K562 (cell line): ENCODE results near the gene OR10G8. TPM values are rescaled to one million over a fixed set of nuclear protein-coding genes. Genes with fewer than 3 reads are reported as not detected.

ENCODE experiments used
- ATAC-seq: fragments of 200-7000 bp; cut with Tn5 transposase; 3 replicates; pipeline ENCODE4 v1.9.1; 2020; ENCODE audit warnings: moderate library complexity
- BruUV-seq: library from RNA; stranded (reverse); fragments of 400-500 nt; replicated peaks from 2 replicates; lab custom pipeline; 2021; lab: Mats Ljungman, UMichigan
- CTCF ChIA-PET: fragments of 300-600 bp; formaldehyde crosslinking; extraction: SDS; loops from one replicate; lab custom pipeline; 2021; ENCODE audit warnings: low intra/inter-chr PET ratio; lab: Yijun Ruan, JAX
- POLR2A ChIA-PET: fragments of 300-600, 350-650 bp; sonication (Branson Sonifier 250); formaldehyde crosslinking; extraction: SDS; loops from one replicate; lab custom pipeline; 2021; ENCODE audit warnings: antibody characterized with exemption, inconsistent platforms; lab: Yijun Ruan, JAX
- DNase-seq, 4 experiments: peaks; one replicate each; pipeline versions ENCODE4 v3.0.0 to v3.0.0-alpha.2; 2011 to 2018; ENCODE audit warnings: low spot score in 3 of 4, mixed read lengths in 3 of 4; ENCODE audit errors: extremely low read depth in 1 of 4
- FAIRE-seq: peaks from 2 replicates; lab custom pipeline; 2011; peaks lifted over from hg19 to GRCh38; lab: Jason Lieb, UNC
- H2AFZ ChIP-seq: 2 replicates; pipeline ENCODE4 v1.6.0; 2011; ENCODE audit warnings: low read depth, low read length, control low read depth, inconsistent platforms
- H3K27ac ChIP-seq: fragments of 200-600 bp; 3 replicates; pipeline ENCODE4 v1.8.0; 2011; ENCODE audit warnings: low read depth, mild to moderate bottlenecking, control low read depth, inconsistent platforms, low read length, moderate library complexity, mixed read lengths; ENCODE audit errors: extremely low read depth
- H3K27me3 ChIP-seq, 2 experiments: fragments of 300-600 bp in 1 of 2; 2 replicates in 1 of 2; 3 replicates in 1 of 2; pipeline versions ENCODE4 v1.6.0 to v1.8.0; 2011; ENCODE audit warnings: inconsistent platforms in 2 of 2, low read length in 2 of 2, mild to moderate bottlenecking in 1 of 2, mixed read lengths in 1 of 2, moderate library complexity in 1 of 2; ENCODE audit not compliant: control insufficient read depth in 2 of 2, insufficient read depth in 2 of 2
- H3K36me3 ChIP-seq: fragments of 300-600 bp; 3 replicates; pipeline ENCODE4 v1.8.0; 2011; ENCODE audit warnings: mild to moderate bottlenecking, low read length, inconsistent platforms; ENCODE audit not compliant: control insufficient read depth, insufficient read depth
- H3K4me1 ChIP-seq, 2 experiments: fragments of 200-600 bp in 1 of 2; replicated peaks in 1 of 2; 2 replicates in 1 of 2; 3 replicates in 1 of 2; pipeline versions ENCODE4 v1.5.1 to v1.8.0; 2011; ENCODE audit warnings: inconsistent platforms in 2 of 2, low read length in 2 of 2, mild to moderate bottlenecking in 1 of 2, mixed read lengths in 1 of 2, moderate library complexity in 1 of 2; ENCODE audit not compliant: control insufficient read depth in 2 of 2, insufficient read depth in 2 of 2
- H3K4me2 ChIP-seq: 2 replicates; pipeline ENCODE4 v1.6.1; 2011; ENCODE audit warnings: low read length, control low read depth, inconsistent platforms, mixed read lengths; ENCODE audit not compliant: insufficient read depth
- H3K4me3 ChIP-seq: fragments of 200-600 bp; sonication (generic), shearing (Covaris generic); 2 replicates; pipeline ENCODE4 v1.5.1; 2016; ENCODE audit warnings: control low read depth, inconsistent platforms
- H3K79me2 ChIP-seq: fragments of 200-600 bp; 3 replicates; pipeline ENCODE4 v1.8.0; 2011; ENCODE audit warnings: low read length, inconsistent platforms; ENCODE audit not compliant: control insufficient read depth, insufficient read depth
- H3K9ac ChIP-seq, 2 experiments: 2 replicates each; pipeline versions ENCODE4 v1.6.0 to v1.6.1; 2011; ENCODE audit warnings: low read depth in 2 of 2, low read length in 2 of 2, control low read depth in 1 of 2, inconsistent platforms in 1 of 2, mild to moderate bottlenecking in 1 of 2, mixed read lengths in 1 of 2; ENCODE audit not compliant: insufficient read depth in 1 of 2
- H3K9me1 ChIP-seq: one replicate; pipeline ENCODE4 v1.6.0; 2011; ENCODE audit warnings: inconsistent platforms, mild to moderate bottlenecking, low read length, moderate library complexity; ENCODE audit not compliant: control insufficient read depth, insufficient read depth
- H3K9me3 ChIP-seq: replicated peaks from 2 replicates; pipeline ENCODE4 v1.5.1; 2011; ENCODE audit warnings: low read depth, low read length, inconsistent platforms; ENCODE audit not compliant: control insufficient read depth, insufficient read depth
- H4K20me1 ChIP-seq: replicated peaks from 2 replicates; pipeline ENCODE4 v1.6.1; 2011; ENCODE audit warnings: low read length, inconsistent platforms, mixed read lengths; ENCODE audit not compliant: control insufficient read depth, insufficient read depth
- CBX2 ChIP-seq: fragments of 200-600 bp; sonication (generic); IDR thresholded peaks from one replicate; pipeline ENCODE4 v1.6.1; 2012; ENCODE audit warnings: mild to moderate bottlenecking, low read length, inconsistent platforms; ENCODE audit not compliant: insufficient read depth, poor library complexity, severe bottlenecking
- CREM ChIP-seq: IDR thresholded peaks from 2 replicates; pipeline ENCODE4 v1.6.1; 2014; ENCODE audit warnings: antibody characterized with exemption, low read depth
- ELF2 ChIP-seq: fragments of 250-450 bp; sonication (Bioruptor Pico); IDR thresholded peaks from 2 replicates; pipeline ENCODE4 v1.5.0; 2021; ENCODE audit warnings: mild to moderate bottlenecking
- ETV1 ChIP-seq: fragments of 450-650 bp; conservative IDR thresholded peaks from 2 replicates; pipeline ENCODE4 v1.6.1; 2016; ENCODE audit warnings: missing genetic modification characterization, control low read depth, low read depth, missing compliant biosample characterization
- HEY1 ChIP-seq: fragments of 250-450 bp; sonication (Bioruptor Pico); IDR thresholded peaks from 2 replicates; pipeline ENCODE4 v1.5.0; 2020; ENCODE audit warnings: mild to moderate bottlenecking, moderate library complexity, borderline replicate concordance
- HNRNPL ChIP-seq: fragments of 200-400 bp; formaldehyde crosslinking; IDR thresholded peaks from 2 replicates; pipeline ENCODE4 v1.6.1; 2017; ENCODE audit warnings: low read depth, mild to moderate bottlenecking, low read length
- MTF1 ChIP-seq: fragments of 250-450 bp; sonication (Bioruptor Pico); IDR thresholded peaks from 2 replicates; pipeline ENCODE4 v1.9.0; 2021; ENCODE audit warnings: moderate library complexity, mild to moderate bottlenecking, inconsistent platforms, borderline replicate concordance
- NCOA6 ChIP-seq: fragments of 450-650 bp; IDR thresholded peaks from 2 replicates; pipeline ENCODE4 v1.6.1; 2017; ENCODE audit warnings: mild to moderate bottlenecking
- NELFE ChIP-seq: IDR thresholded peaks from 2 replicates; pipeline ENCODE4 v1.6.1; 2011; ENCODE audit warnings: mild to moderate bottlenecking; ENCODE audit not compliant: insufficient read depth, insufficient read length
- POLR2G ChIP-seq: fragments of 200-400 bp; formaldehyde crosslinking; IDR thresholded peaks from 2 replicates; pipeline ENCODE4 v1.6.1; 2017; ENCODE audit warnings: low read depth, mild to moderate bottlenecking, antibody characterized with exemption, low read length, moderate library complexity
- PRPF4 ChIP-seq: fragments of 200-400 bp; formaldehyde crosslinking; IDR thresholded peaks from one replicate; pipeline ENCODE4 v1.6.1; 2017; ENCODE audit warnings: low read length, low read depth, mild to moderate bottlenecking; ENCODE audit not compliant: insufficient read depth, poor library complexity, severe bottlenecking
- RBM39 ChIP-seq: fragments of 200-400 bp; formaldehyde crosslinking; optimal IDR thresholded peaks from 2 replicates; pipeline ENCODE3; 2018; ENCODE audit warnings: low read depth, low read length
- SNRNP70 ChIP-seq: fragments of 200-400 bp; formaldehyde crosslinking; optimal IDR thresholded peaks from 2 replicates; pipeline ENCODE3; 2017; ENCODE audit warnings: low read depth, low read length
- TAF1 ChIP-seq: IDR thresholded peaks from 2 replicates; pipeline ENCODE4 v1.6.1; 2011; ENCODE audit warnings: mild to moderate bottlenecking, low read length, moderate library complexity; ENCODE audit not compliant: insufficient read depth, control insufficient read depth, severe bottlenecking; ENCODE audit errors: extremely low read depth
- ZEB2 ChIP-seq: fragments of 450-650 bp; IDR thresholded peaks from 2 replicates; pipeline ENCODE4 v1.6.1; 2016
- WGBS: fragments of 100-300 bp; shearing (Covaris generic); methylation state at CpG from one replicate; pipeline ENCODE4 v1.1.6; 2016; ENCODE audit warnings: low coverage, mixed read lengths; ENCODE audit not compliant: insufficient coverage; ENCODE audit errors: missing lambda C conversion rate; 5-methylcytosine and 5-hydroxymethylcytosine counted together
- in situ Hi-C: fragments of 300-500 bp; cut with MboI; formaldehyde crosslinking; loops from 4 replicates; pipeline ENCODE4 v1.15.0; 2018; ENCODE audit warnings: inconsistent platforms, mixed read lengths
- intact Hi-C: fragments of 100-400 bp; cut with micrococcal nuclease; formaldehyde crosslinking; loops from 2 replicates; pipeline ENCODE4 v1.14.2; 2022
- polyA plus RNA-seq, 8 experiments: library from polyadenylated mRNA; depleted of rRNA in 4 of 8; stranded (reverse) in 5 of 8; unstranded in 3 of 8; fragments of >200 nt; fragmentation: Nextera tagmentation in 2 of 8; fragmentation: Illumina TruSeq in 1 of 8; extraction: Ambion mirVana in 2 of 8; extraction: Trizol in 1 of 8; gene quantifications; 2 replicates each; pipeline versions ENCODE4 v1.2.1 to v1.2.3, GENCODE V29; 2011 to 2014; ENCODE audit warnings: inconsistent platforms in 1 of 8, missing spikeins in 1 of 8
- total RNA-seq, 7 experiments: library from RNA; depleted of rRNA in 6 of 7; stranded (reverse); fragments of >200 nt in 6 of 7; fragmentation: Illumina TruSeq in 2 of 7; extraction: Trizol in 2 of 7; gene quantifications; 2 replicates each; pipeline versions ENCODE4 v1.2.1 to v1.2.3, GENCODE V29; 2011 to 2021; ENCODE audit warnings: low replicate concordance in 1 of 7
- TF ChIP-seq, protein P1 (sequence below): fragments of 450-650 bp; formaldehyde crosslinking; IDR thresholded peaks from 2 replicates; pipeline ENCODE4 v1.4.0; 2020; ENCODE audit warnings: mild to moderate bottlenecking
- TF ChIP-seq, protein P2 (sequence below): sonication (generic); formaldehyde crosslinking; IDR thresholded peaks from 2 replicates; pipeline ENCODE4 v1.8.0; 2022; ENCODE audit warnings: missing genetic modification reagents, mild to moderate bottlenecking, borderline replicate concordance
- TF ChIP-seq, protein P3 (sequence below): sonication (generic); formaldehyde crosslinking; IDR thresholded peaks from 2 replicates; pipeline ENCODE4 v1.5.0; 2020; ENCODE audit warnings: missing genetic modification reagents
- TF ChIP-seq, protein P4 (sequence below): fragments of 450-650 bp; formaldehyde crosslinking; IDR thresholded peaks from 2 replicates; pipeline ENCODE4 v1.4.0; 2020; ENCODE audit warnings: mild to moderate bottlenecking, moderate library complexity

OR10G8 gene
- total and polyA plus RNA-seq, 9 of the 15 experiments (the other 6 are each of a cell fraction or from before 2014, with no cell fraction given), result not detected

DNA sequence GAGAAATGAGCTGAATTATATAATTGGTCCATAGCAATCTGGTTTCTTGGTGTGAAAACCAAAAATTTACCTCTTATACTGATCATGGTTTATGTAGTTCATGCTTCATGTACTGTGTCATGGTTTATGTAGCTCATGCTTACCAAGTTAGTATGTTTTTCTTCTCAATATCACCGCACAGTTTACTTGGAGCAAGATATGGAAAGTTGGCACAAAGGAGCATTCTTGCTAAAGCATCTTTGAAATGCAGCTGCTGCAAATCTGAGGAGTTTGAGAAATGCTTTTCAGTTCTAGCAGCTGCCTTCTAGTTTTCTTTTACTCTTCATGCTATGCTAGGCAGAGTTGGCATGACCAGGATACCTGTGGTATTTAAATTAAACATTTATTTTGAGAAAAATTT is 10.1 kb downstream of the OR10G8 start (continued):
- TF ChIP-seq MTF1 (CRISPR knock-in tag) (no peak), NELFE (no peak), HEY1 (CRISPR knock-in tag) (no peak), NCOA6 (no peak), TAF1 (no peak), SNRNP70 (no peak), ZEB2 (no peak)
- TF ChIP-seq, protein P1, sequence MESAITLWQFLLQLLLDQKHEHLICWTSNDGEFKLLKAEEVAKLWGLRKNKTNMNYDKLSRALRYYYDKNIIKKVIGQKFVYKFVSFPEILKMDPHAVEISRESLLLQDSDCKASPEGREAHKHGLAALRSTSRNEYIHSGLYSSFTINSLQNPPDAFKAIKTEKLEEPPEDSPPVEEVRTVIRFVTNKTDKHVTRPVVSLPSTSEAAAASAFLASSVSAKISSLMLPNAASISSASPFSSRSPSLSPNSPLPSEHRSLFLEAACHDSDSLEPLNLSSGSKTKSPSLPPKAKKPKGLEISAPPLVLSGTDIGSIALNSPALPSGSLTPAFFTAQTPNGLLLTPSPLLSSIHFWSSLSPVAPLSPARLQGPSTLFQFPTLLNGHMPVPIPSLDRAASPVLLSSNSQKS (CRISPR knock-in tag), result no peak
- TF ChIP-seq, protein P2, sequence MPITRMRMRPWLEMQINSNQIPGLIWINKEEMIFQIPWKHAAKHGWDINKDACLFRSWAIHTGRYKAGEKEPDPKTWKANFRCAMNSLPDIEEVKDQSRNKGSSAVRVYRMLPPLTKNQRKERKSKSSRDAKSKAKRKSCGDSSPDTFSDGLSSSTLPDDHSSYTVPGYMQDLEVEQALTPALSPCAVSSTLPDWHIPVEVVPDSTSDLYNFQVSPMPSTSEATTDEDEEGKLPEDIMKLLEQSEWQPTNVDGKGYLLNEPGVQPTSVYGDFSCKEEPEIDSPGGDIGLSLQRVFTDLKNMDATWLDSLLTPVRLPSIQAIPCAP (CRISPR knock-in tag), result no peak

DNA sequence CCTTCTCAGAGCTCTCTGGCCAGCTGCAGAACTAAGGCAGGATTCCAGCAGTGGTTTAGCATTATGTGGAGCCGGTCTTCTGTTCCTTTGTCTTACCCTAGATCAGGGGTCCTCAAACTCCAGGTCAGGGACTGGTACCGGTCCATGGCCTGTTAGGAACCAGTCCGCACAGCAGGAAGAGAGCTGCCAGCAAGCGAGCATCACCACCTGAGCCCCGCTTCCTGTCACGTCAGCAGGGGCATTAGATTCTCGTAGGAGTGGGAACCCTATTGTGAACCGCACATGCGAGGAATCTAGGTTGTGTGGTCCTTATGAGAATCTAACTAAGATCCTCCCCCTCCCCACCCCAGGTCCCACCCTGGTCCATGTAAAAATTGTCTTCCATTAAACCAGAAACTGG is 13.0 kb downstream of the OR10G8 start:
- Histone ChIP-seq H3K9me3 (no peaks in the 10 kb centered on the region), H4K20me1 (no peaks in the 10 kb centered on the region), H3K27me3 (0 out of 5 replicates have a peak, but pooled peaks cover 0 to 2% of the 10 kb centered on the region in 2 experiments), H3K4me2 (no peak overlapping the region), H3K9me1 (no peaks in the 10 kb centered on the region), H3K9ac (no peak overlapping the region), H2AFZ (no peak overlapping the region), H3K4me3 (no peak overlapping the region), H3K4me1 (no peaks in the 10 kb centered on the region), H3K36me3 (no peaks in the 10 kb centered on the region), H3K27ac (no peak overlapping the region), H3K79me2 (no peaks in the 10 kb centered on the region)
- in situ Hi-C loops, result no loop called here
- no peak for DNase-seq
- ChIA-PET CTCF (no interaction called here), POLR2A (no interaction called here)
- WGBS, result 2% methylated on average over 9 of the region's 9 CpGs
- ATAC-seq, result no peak
- intact Hi-C loops, result no loop called here
- FAIRE-seq, result no peak
- BruUV-seq, result no TSS peak
- TF ChIP-seq POLR2G, result no peak
- TF ChIP-seq CBX2, result no peak
- TF ChIP-seq ETV1 (tag), result no peak
- TF ChIP-seq CREM, result no peak
- no peak for TF ChIP-seq HNRNPL
- TF ChIP-seq, protein P3, sequence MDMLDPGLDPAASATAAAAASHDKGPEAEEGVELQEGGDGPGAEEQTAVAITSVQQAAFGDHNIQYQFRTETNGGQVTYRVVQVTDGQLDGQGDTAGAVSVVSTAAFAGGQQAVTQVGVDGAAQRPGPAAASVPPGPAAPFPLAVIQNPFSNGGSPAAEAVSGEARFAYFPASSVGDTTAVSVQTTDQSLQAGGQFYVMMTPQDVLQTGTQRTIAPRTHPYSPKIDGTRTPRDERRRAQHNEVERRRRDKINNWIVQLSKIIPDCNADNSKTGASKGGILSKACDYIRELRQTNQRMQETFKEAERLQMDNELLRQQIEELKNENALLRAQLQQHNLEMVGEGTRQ (CRISPR knock-in tag), result no peak
- TF ChIP-seq, protein P4, sequence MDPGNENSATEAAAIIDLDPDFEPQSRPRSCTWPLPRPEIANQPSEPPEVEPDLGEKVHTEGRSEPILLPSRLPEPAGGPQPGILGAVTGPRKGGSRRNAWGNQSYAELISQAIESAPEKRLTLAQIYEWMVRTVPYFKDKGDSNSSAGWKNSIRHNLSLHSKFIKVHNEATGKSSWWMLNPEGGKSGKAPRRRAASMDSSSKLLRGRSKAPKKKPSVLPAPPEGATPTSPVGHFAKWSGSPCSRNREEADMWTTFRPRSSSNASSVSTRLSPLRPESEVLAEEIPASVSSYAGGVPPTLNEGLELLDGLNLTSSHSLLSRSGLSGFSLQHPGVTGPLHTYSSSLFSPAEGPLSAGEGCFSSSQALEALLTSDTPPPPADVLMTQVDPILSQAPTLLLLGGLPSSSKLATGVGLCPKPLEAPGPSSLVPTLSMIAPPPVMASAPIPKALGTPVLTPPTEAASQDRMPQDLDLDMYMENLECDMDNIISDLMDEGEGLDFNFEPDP, result no peak
- no peak for TF ChIP-seq RBM39
- no peak for TF ChIP-seq PRPF4
- no peak for TF ChIP-seq ELF2
